Activated CD8-positive, alpha-beta memory T cell treated with anti-CD3 and anti-CD28 coated beads, Interleukin-2, amount 10 ng/mL, durations not matched to agents 7 days and 5 days (primary cell): Measurements from ENCODE around the gene THBS2. TPM values are rescaled to one million over a fixed set of nuclear protein-coding genes. Genes with fewer than 3 reads are reported as not detected.
A peak's percentile ranks its signal among the peaks of the same experiment; 100 is the strongest.
"Not testable (repeated sequence)": the region's sequence is repeated elsewhere in the genome, so short reads cannot be mapped to it uniquely, and the experiment has no call there.

Source experiments
- ATAC-seq: fragments of 150-1000 bp; cut with Tn5 transposase; one replicate; pipeline ENCODE4 v1.10.0; 2021; ENCODE audit warnings: moderate library complexity
- CTCF ChIA-PET: fragments of 350-600 bp; sonication (Branson Sonifier 250); formaldehyde crosslinking; loops from one replicate; lab custom pipeline; 2021; ENCODE audit warnings: antibody characterized with exemption; lab: Charles Lee
- DNase-seq: peaks from one replicate; pipeline ENCODE4 v3.0.0-alpha.2; 2020
- H3K27ac Mint-ChIP-seq: one replicate; pipeline ENCODE4 v1.8.0; 2021; ENCODE audit warnings: mild to moderate bottlenecking, mixed read lengths
- H3K27me3 Mint-ChIP-seq: one replicate; pipeline ENCODE4 v1.8.0; 2021; ENCODE audit warnings: mixed read lengths
- H3K36me3 Mint-ChIP-seq: one replicate; pipeline ENCODE4 v1.8.0; 2021; ENCODE audit warnings: mild to moderate bottlenecking, mixed read lengths
- H3K4me1 Mint-ChIP-seq: one replicate; pipeline ENCODE4 v1.8.0; 2021; ENCODE audit warnings: mixed read lengths
- H3K4me3 Mint-ChIP-seq: one replicate; pipeline ENCODE4 v1.8.0; 2021; ENCODE audit warnings: mild to moderate bottlenecking, moderate library complexity, mixed read lengths
- H3K9me3 Mint-ChIP-seq: one replicate; pipeline ENCODE4 v1.8.0; 2022; ENCODE audit warnings: low read depth, mixed read lengths
- total RNA-seq, 2 experiments: library from RNA; stranded (reverse); gene quantifications; one replicate each; pipeline ENCODE4 v1.2.3, GENCODE V29; 2021

The THBS2 gene
- total RNA-seq, 2 experiments from 2014 or later, result not detected

DNA sequence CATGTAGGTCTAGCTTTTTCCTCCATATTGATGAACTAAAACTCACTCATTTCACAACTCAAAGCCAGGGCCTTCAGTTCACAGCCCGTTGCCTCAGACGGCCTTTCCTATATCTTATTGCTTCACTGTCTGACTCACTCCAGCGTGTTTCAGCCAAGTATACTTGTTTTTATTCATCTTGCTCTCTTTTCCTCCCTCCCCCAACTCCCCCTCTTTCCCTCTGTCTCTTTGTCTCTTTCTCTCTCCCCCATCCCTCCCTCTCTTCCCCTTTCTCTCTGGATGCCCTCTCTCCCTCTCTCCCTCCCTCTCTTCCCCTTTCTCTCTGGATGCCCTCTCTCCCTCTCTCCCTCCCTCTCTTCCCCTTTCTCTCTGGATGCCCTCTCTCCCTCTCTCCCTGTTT lies 38.9 kb downstream of the THBS2 start:
- Mint-ChIP-seq H3K36me3 (peaks cover 17% of the 10 kb centered on the region), H3K4me1 (peaks cover 21% of the 10 kb centered on the region), H3K9me3 (peaks cover 14% of the 10 kb centered on the region)
- CTCF ChIA-PET, result interaction anchor here (1.0 to 1.1 kb wide), 2 partner anchors 26 to 29 kb away, joined by 3 read pairs; no protein-coding TSS in a partner anchor
- not testable (repeated sequence) for H3K4me3 Mint-ChIP-seq, ATAC-seq, H3K27ac Mint-ChIP-seq, H3K27me3 Mint-ChIP-seq
- peak; percentile 35 for DNase-seq

DNA sequence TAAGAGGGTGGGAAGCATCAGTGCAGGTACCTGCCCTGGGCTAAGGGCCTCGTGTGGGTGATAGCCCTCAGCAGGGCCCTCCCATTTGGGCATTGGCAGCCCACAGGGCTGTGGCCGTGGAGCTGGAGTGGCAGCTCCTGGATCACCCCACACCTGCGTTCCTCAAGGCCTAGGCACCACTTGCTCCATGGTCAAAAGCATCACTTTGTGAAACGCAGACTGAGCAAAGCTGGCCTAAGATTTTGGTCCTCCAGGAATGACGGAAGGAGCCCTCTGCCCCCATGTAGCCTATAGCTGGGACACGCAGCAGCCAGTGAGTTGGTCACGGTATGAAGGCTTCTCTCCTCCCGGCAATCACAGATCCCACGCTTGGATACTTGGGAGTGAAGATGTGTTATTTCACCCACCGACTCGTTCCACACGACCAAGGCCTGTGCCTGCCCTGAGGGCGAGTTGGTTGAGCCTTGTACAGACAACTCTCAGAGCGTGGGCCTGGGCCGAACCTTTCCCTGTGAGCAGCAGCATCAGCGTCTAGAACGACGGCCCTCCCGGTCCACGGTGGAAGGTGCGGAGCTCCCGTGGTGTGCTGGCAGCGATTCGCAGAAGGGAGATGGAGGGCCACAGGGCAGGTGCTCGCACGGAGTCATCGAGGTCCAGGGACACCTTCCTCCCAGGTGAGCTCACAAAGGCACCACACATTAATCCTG lies 39.7 kb downstream of the THBS2 start:
- H3K4me3 Mint-ChIP-seq, result no peak overlapping the region
- H3K27ac Mint-ChIP-seq, result no peak overlapping the region
- no peaks in the 10 kb centered on the region for H3K27me3 Mint-ChIP-seq
- no peak for ATAC-seq
- CTCF ChIA-PET, result interaction anchor here (1.0 to 1.3 kb wide), 4 partner anchors 19 to 30 kb away, joined by 3 to 11 read pairs (median 4); no protein-coding TSS in a partner anchor
- peaks cover 23% of the 10 kb centered on the region for H3K36me3 Mint-ChIP-seq
- DNase-seq, result peak; percentile 39
- H3K4me1 Mint-ChIP-seq, result peaks cover 24% of the 10 kb centered on the region
- peaks cover 13% of the 10 kb centered on the region for H3K9me3 Mint-ChIP-seq

DNA sequence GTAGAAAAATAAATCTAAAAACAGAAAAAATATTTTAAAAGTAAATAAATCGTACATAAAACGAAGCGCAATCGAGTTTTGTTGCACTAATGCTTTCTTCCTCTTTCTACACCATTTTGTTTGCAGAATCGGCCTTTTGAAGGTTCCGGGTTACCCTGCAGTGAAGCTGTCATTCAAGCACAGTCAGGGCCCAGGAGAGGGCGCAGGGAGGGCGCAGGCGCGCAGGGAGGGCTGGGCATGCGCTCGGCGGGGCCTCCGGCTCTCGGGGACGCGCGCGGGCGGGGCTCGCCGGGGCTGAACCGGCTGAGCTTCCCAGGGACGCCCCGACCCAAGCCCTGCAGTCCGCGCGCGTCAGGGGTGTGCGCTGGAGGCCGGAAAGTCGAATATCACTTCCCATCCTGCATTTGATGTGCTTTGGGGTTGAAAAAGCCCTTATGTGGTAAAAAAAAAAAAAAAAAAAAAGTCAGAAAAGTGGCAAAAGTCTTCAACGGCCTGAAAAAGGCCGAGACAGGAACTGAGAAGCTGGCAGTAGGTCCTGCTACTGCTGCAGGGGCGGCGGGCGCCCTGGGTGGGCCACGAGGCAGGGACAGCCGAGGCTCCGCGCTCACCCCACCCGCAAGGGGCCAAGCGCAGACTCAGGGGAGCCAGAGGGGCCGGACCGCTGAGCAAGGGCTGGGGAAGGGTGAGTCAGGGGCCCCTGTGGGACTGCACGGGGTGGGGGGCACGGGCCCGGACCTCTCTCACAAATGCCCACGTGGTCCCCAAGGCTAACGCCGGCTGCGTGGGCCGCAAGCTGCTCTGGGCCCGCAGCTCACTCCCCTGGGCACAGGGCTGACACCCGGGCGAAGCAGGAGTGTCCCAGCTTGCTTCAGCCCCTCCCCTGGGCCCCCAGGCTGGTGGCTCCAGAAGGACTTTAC lies 40.5 kb downstream of the THBS2 start:
- CTCF ChIA-PET, result interaction anchor here (0.7 to 1.3 kb wide), 4 partner anchors 18 to 1347 kb away, joined by 3 to 11 read pairs (median 5); no protein-coding TSS in a partner anchor

DNA sequence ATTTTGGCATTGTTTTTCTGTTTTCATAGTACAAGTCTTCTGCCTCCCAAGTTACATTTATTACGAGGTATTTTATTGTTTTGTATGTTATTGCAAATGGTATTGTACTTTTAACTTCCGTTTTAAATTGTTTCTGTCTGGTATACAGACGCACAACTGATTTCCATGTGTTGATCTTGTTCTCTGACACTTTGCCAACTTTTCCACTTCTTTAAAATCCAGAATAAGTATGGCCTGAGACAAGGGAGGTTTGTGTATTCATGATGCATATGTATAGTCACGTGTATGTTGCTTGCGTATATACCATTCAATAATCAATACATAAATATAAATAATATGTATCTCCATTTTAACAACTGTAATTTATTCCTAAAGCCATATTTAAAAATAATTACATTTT lies 41.2 kb downstream of the THBS2 start:
- ATAC-seq (no peak), DNase-seq (no peak)
- Mint-ChIP-seq H3K36me3 (peaks cover 35% of the 10 kb centered on the region), H3K4me3 (no peak overlapping the region), H3K9me3 (peaks cover 12% of the 10 kb centered on the region), H3K4me1 (peaks cover 39% of the 10 kb centered on the region), H3K27ac (no peak overlapping the region), H3K27me3 (no peaks in the 10 kb centered on the region)
- CTCF ChIA-PET, result interaction anchor here (0.7 to 1.3 kb wide), 4 partner anchors 18 to 1347 kb away, joined by 3 to 11 read pairs (median 5); no protein-coding TSS in a partner anchor

More for the DNA sequence above, 40.5 kb downstream of the THBS2 start:
- Mint-ChIP-seq H3K36me3 (peaks cover 30% of the 10 kb centered on the region), H3K9me3 (peaks cover 9% of the 10 kb centered on the region), H3K27ac (peak overlapping the region; percentile 73), H3K4me3 (peak overlapping the region; percentile 55), H3K4me1 (peaks cover 32% of the 10 kb centered on the region), H3K27me3 (no peaks in the 10 kb centered on the region)
- peak; percentile 100 for ATAC-seq
- peak; percentile 95 for DNase-seq

DNA sequence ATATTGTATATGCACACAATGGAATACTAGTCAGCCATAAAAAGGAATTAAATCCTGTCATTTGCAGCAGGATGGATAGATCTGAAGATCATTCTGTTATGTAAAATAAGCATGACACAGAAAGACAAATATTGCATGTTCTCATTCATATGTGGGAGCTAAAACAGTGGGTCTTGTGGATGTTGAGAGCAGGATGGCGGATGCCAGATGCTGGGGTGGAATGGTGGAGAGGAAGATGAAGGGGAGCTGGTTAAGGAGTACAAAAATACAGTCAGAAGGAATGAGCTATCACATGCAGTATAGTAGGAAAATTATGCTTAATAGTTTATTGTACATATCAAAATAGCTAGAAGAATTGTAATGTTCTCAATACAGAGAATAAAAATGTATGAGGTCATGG lies 41.8 kb downstream of the THBS2 start:
- CTCF ChIA-PET, result no interaction called here
- DNase-seq (peak; percentile 22), ATAC-seq (no peak)
- peaks cover 37% of the 10 kb centered on the region for H3K36me3 Mint-ChIP-seq
- peak overlapping the region; percentile 48 for H3K27ac Mint-ChIP-seq
- H3K4me3 Mint-ChIP-seq, result no peak overlapping the region
- H3K4me1 Mint-ChIP-seq, result peaks cover 41% of the 10 kb centered on the region
- H3K9me3 Mint-ChIP-seq, result peaks cover 14% of the 10 kb centered on the region
- H3K27me3 Mint-ChIP-seq, result no peaks in the 10 kb centered on the region

DNA sequence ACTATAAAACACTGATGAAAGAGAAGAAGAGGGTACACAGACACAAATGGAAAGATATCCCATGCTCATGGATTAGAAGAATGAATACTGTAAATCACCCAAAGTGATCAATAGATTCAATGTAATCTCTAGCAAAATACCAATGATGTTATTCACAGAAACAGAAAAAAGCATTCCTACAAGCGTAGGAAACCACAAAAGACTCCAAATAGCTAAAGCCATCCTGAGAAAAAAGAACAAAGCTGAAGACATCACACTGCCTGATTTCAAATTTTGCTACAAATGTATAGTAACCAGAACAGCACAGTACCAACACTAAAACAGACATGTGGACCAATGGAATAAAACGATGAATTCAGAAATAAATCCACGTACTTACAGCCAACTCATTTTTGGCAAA lies 43.0 kb downstream of the THBS2 start:
- H3K36me3 Mint-ChIP-seq, result peaks cover 42% of the 10 kb centered on the region
- ATAC-seq (no peak), DNase-seq (no peak)
- H3K27ac Mint-ChIP-seq, result no peak overlapping the region
- peaks cover 20% of the 10 kb centered on the region for H3K9me3 Mint-ChIP-seq
- peaks cover 7% of the 10 kb centered on the region for H3K27me3 Mint-ChIP-seq
- peaks cover 44% of the 10 kb centered on the region for H3K4me1 Mint-ChIP-seq
- H3K4me3 Mint-ChIP-seq, result no peak overlapping the region
- CTCF ChIA-PET, result no interaction called here

DNA sequence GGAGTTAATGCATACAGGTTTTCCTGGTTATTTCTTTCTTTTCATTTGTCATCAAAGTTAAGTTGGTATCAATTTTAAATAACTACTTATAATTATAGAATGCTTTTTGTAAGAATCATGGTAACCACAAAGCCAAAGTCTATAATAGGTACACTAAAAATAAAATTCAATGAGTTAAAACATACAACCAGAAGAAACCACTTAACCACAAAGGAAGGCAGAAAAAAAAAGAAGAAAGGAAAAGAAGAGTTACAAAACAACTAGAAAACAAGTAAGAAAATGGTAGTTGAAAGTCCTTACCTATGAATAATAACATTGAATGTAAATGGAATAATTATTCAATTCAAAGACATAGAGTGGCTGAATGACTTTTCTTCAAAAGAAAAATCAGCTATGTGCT lies 45.6 kb downstream of the THBS2 start:
- Mint-ChIP-seq H3K9me3 (peaks cover 20% of the 10 kb centered on the region), H3K36me3 (peaks cover 38% of the 10 kb centered on the region), H3K4me3 (no peak overlapping the region), H3K4me1 (peaks cover 34% of the 10 kb centered on the region), H3K27ac (peak overlapping the region; percentile 60), H3K27me3 (peaks cover 8% of the 10 kb centered on the region)
- ATAC-seq, result no peak
- CTCF ChIA-PET, result no interaction called here
- DNase-seq, result no peak

DNA sequence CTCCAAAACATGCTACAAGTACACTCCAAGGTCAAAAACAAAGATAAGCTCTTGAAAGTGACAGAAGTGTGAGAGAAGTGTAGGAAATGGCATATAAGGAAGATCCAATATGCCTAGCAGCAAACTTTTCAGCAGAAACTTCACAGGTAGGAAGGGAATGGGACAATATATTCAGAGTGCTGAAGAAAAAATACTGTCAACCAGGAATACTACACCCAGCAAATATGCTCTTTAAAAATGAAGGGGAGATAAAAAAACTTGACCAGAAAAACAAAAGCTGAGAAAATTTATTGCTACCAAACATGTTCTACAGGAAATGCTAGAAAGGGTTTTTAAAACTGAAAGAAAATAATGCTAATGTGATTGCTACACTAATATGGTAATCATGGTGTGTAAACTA lies 46.2 kb downstream of the THBS2 start:
- peaks cover 8% of the 10 kb centered on the region for H3K27me3 Mint-ChIP-seq
- peaks cover 38% of the 10 kb centered on the region for H3K36me3 Mint-ChIP-seq
- no peak for DNase-seq
- no peak for ATAC-seq
- no peak overlapping the region for H3K27ac Mint-ChIP-seq
- CTCF ChIA-PET, result no interaction called here
- no peak overlapping the region for H3K4me3 Mint-ChIP-seq
- H3K9me3 Mint-ChIP-seq, result peaks cover 20% of the 10 kb centered on the region
- H3K4me1 Mint-ChIP-seq, result peaks cover 34% of the 10 kb centered on the region

DNA sequence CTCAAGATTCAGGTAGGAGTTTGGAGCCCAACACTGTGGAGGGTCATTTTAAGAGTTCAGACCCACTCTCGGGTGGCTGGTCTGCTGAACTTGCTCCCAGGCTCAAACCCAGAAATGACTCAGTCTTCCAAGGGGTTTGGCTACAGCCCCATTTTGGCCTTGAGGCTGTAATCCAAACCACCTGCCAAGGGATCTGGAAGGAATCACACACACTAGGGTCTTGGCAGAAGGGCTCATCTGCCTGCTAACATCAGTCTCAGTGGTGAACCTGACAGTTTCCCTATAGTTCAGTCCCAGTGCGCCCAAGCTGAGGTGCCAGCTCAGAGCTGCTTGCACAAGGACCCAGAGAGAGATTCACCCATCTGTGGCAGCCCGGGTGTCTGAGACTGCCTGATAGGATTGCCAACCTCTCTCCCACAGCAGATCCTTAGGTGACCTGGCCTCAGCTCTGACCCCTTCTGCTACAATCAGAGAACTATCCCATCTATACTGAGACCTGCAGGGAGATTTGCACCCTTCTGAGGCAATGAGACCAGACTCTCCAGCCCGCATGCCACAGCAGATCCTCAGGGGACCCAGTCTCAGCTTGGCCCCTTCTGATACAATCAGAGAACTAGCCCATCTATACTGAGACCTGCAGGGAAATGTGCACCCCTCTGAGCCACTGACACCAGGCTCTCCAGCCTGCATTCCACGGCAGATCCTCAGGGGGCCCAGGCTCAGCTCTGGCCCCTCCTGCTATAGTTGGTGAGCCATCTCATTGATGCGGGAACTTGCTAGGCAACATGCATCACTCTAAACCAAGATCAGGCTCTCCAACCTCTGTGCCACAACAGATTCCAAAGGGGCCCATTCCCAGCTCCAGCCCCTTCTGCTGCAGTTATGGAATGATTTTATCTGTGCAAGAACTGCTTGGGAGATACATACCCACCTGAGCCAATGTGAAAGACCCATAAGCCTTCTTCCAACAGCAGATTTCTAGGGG lies 48.2 kb downstream of the THBS2 start:
- Mint-ChIP-seq H3K27me3 (peaks cover 8% of the 10 kb centered on the region), H3K4me3 (no peak overlapping the region), H3K36me3 (peaks cover 30% of the 10 kb centered on the region), H3K27ac (no peak overlapping the region), H3K4me1 (peaks cover 23% of the 10 kb centered on the region), H3K9me3 (peaks cover 16% of the 10 kb centered on the region)
- CTCF ChIA-PET, result no interaction called here
- ATAC-seq (no peak), DNase-seq (no peak)

DNA sequence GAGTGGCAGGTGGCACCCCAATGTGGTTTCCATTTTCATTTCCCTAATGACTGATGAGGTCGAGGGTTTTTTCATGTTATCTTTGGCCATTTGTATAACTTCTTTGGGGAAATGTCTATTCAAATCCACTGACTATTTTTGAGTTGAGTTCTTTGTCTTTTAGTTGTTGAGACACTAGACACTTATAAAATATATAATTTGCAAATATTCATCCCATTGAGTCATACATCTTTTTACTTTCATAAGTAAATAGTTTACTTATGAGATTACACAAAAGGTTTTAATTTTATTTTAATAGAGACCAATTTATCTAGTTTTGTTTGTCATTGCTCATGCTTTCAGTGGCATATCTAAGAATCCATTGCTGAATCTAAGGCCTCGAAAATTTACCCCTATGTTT lies 49.5 kb downstream of the THBS2 start:
- peaks cover 8% of the 10 kb centered on the region for H3K27me3 Mint-ChIP-seq
- H3K27ac Mint-ChIP-seq, result no peak overlapping the region
- CTCF ChIA-PET, result no interaction called here
- peaks cover 20% of the 10 kb centered on the region for H3K4me1 Mint-ChIP-seq
- peaks cover 16% of the 10 kb centered on the region for H3K9me3 Mint-ChIP-seq
- H3K4me3 Mint-ChIP-seq, result no peak overlapping the region
- DNase-seq, result no peak
- peaks cover 19% of the 10 kb centered on the region for H3K36me3 Mint-ChIP-seq
- no peak for ATAC-seq

DNA sequence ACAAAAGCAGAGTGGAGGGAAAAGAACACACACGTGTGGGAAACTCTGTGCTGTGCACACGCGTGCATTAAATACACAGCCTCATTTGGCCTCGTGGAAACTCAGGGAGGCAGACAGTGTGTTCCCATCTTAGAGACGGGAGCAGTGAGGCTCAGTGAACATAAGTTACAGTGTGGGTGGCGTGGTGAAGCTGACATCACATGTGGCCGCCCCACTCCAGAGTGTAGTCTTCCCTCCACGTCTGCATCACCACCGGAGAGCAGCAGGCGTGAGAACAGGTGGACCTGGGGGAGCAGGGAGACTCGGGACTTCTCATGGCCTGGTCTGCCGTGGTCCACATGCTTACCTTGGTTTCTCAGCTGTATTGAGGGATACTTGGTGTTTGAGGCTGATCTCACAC lies 51.7 kb downstream of the THBS2 start:
- peaks cover 6% of the 10 kb centered on the region for H3K9me3 Mint-ChIP-seq

DNA sequence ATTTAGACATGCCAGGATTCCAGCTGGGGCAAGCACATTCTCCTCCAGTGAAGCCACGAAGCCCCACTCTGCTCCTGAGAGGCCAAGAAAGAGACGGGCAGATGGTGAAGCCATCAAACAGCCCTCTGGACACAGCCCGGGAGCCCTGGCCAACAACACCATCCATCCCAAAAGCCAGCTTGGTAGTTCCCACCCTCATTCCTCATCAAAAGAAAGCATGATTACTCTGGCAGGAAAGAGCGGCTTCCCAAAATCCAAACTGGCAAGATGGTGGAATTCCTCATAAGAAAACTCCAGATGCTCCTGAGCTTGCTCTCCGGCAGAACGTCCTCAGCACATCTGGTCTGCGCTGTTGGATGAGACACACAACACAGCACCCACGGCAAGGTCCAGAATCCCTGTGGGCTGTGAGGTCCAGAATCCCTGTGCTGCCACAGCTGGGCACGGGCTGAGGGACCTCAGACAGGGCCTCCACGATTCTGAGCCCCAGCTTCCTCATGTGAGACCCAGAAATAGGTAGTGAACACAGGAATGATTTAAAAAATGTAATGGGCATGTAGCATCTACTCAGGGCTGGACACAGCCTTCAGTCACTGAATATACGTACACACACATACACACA lies 52.6 kb downstream of the THBS2 start:
- Mint-ChIP-seq H3K4me3 (no peak overlapping the region), H3K36me3 (no peaks in the 10 kb centered on the region)

More for the DNA sequence above, 51.7 kb downstream of the THBS2 start:
- no peak for ATAC-seq
- Mint-ChIP-seq H3K4me3 (no peak overlapping the region), H3K4me1 (peaks cover 3% of the 10 kb centered on the region), H3K36me3 (peaks cover 6% of the 10 kb centered on the region), H3K27ac (no peak overlapping the region), H3K27me3 (peaks cover 8% of the 10 kb centered on the region)
- DNase-seq, result no peak
- CTCF ChIA-PET, result no interaction called here

More for the DNA sequence above, 52.6 kb downstream of the THBS2 start:
- Mint-ChIP-seq H3K27ac (no peak overlapping the region), H3K9me3 (peaks cover 2% of the 10 kb centered on the region), H3K4me1 (no peaks in the 10 kb centered on the region), H3K27me3 (peaks cover 3% of the 10 kb centered on the region)
- DNase-seq (no peak), ATAC-seq (no peak)
- CTCF ChIA-PET, result no interaction called here
